GM21447 (cell line): ENCODE results near the gene ATRN.

Source experiments
- ATAC-seq: cut with Tn5 transposase; IDR thresholded peaks from one replicate; pipeline ENCODE4 v1.9.1; 2021; ENCODE audit not compliant: unreplicated experiment

ATRN gene

DNA sequence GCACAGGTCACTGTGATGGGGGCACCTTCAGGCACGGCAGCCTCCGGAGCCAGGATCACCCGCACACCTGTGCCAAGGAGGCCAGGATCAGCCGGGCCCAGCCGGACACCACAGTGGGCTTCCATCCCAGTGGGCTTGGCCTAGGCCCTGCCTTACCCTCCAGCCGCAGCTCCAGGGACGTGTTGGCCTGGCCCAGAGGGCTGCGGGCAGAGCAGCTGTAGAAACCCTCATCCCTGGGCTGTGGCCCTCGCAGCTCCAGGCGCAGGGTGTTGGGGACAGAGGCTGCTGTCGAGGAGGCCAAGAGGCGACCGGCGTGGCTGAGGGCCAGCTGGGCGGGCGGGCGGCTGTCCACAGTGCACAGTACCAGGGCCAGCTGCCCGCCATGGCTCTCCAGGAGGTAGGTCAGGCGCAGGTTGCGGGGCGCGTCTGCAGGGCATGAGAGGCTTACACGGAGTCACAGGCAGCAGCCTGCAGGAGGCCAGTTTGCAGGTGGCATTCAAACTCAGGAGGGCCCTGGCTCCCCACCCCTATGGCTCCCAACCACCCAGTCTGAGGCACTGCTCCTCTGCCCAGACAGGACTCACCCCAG, 222.0 kb downstream of the ATRN start:
- no peak for ATAC-seq

- no peak for ATAC-seq
Measured at GRCh38 chr20:3693376-3693775, 222.6 kb downstream of the ATRN start.

GRCh38 chr20:3694864-3695263, 224.0 kb downstream of the ATRN start:
- no peak for ATAC-seq

- ATAC-seq, result no peak
Measured at GRCh38 chr20:3696200-3696599, 225.4 kb downstream of the ATRN start.

DNA sequence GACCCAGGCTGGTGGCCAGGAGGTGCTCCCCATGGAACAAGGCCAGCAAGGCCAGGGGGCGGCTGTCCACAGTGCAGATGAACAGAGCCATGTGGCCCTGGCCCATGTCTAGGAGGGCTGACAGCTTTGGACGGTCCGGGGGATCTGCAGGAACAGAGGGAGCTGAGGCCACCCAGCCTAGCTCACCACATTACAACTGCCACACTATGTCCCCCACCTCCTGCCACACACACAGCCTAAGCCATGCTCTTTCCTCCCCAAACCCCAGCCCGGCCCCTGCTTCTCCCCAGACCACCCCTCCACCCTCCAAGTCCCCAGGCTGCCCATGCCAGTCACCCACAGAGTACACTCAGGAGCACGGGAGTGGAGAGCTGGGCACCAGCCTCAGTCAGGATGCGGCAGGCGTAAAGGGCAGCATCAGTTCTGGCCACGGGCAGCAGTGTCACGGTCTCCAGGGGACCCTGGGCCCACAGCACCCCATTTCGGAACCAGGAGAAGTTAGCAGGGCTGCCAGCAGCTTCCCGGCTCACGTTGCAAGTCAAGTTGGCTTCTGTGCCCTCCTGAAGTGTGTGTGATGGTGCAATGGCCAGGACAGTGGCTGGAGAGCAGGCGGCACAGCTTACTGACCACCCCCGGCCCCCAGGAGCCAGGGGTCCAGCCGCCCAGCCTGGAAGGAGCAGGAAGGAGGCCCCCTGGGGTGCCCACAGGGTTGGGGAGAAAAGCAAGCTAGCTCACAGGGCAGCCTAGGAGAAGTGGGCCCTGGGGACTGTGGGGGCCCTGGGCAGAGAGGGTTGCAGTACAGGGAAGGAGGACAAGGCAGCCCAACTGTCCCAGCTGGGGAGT, 226.1 kb downstream of the ATRN start:
- no peak for ATAC-seq

DNA sequence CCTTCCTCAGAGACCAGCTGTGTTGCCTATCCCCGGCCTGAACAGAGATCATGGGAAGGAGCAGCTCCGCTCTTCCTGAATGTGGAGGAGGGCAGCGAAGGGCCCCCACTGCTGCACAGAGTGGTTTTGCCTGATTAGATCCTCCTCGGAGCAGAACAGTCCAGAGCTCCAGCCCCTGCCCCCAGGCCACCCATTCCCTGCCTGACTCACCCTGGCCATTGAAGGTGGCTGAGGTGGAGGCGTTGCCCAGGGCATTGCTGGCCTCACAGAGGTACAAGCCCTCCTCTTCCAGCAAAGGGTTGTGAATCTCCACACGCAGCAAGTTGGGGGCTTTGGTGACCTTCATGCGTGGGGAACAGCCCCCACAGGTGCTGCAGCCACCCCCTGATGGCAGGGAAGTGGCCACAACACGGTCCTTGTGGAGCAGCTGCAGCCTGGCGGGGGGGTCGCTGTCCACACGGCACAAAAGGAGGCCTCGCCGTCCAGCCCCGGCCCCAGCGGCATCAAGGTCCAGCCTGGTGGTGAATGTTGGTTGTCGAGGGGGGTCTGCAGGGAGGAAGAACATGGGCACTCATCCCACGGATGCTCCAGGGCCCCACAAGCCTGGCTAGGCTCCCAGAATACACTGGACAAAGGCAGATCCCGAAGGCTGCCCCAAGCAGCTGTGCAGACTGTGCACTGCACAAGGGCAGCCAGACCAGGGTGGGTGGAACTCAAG, 226.9 kb downstream of the ATRN start:
- ATAC-seq, result no peak

GRCh38 chr20:3698591-3699001, 227.8 kb downstream of the ATRN start:
- no peak for ATAC-seq

GRCh38 chr20:3699037-3699436, 228.2 kb downstream of the ATRN start:
- no peak for ATAC-seq
